Glutamatergic neuron (in vitro differentiated cells): ENCODE data around the gene CREB3. TPM values are rescaled to one million over a fixed set of nuclear protein-coding genes. Genes with fewer than 3 reads are reported as not detected.

ENCODE experiments used
- DNase-seq: peaks from one replicate; pipeline ENCODE4 v3.0.0; 2022
- H3K27ac Mint-ChIP-seq: one replicate; pipeline ENCODE4 v1.8.0; 2020; ENCODE audit warnings: mild to moderate bottlenecking, mixed read lengths, inconsistent platforms; ENCODE audit not compliant: unreplicated experiment
- H3K27me3 Mint-ChIP-seq: one replicate; pipeline ENCODE4 v1.8.0; 2020; ENCODE audit warnings: mild to moderate bottlenecking, moderate library complexity, mixed read lengths, inconsistent platforms; ENCODE audit not compliant: unreplicated experiment
- H3K36me3 Mint-ChIP-seq: one replicate; pipeline ENCODE4 v1.8.0; 2020; ENCODE audit warnings: mild to moderate bottlenecking, mixed read lengths, inconsistent platforms; ENCODE audit not compliant: unreplicated experiment
- H3K4me1 Mint-ChIP-seq: one replicate; pipeline ENCODE4 v1.8.0; 2020; ENCODE audit warnings: mild to moderate bottlenecking, low read depth, mixed read lengths, inconsistent platforms; ENCODE audit not compliant: unreplicated experiment
- H3K4me3 Mint-ChIP-seq: one replicate; pipeline ENCODE4 v1.8.0; 2020; ENCODE audit warnings: mild to moderate bottlenecking, mixed read lengths, inconsistent platforms; ENCODE audit not compliant: unreplicated experiment
- H3K9me3 Mint-ChIP-seq: one replicate; pipeline ENCODE4 v1.8.0; 2020; ENCODE audit warnings: mild to moderate bottlenecking, moderate library complexity, mixed read lengths, inconsistent platforms; ENCODE audit not compliant: unreplicated experiment
- CTCF ChIP-seq: fragments of 200-600 bp; sonication (generic); IDR thresholded peaks from one replicate; pipeline ENCODE4 v1.5.0; 2021; ENCODE audit not compliant: partially characterized antibody, unreplicated experiment
- total RNA-seq: library from RNA; stranded (reverse); fragmentation: NEBNext Ultra II Directional; extraction: Animal tissue kit (Norgen Biotek cat#: 25700); gene quantifications from one replicate; pipeline ENCODE4 v1.2.1, GENCODE V29; 2021; ENCODE audit not compliant: unreplicated experiment

CREB3 gene
- total RNA-seq, 1 donor from 2014 or later, result 32.0 TPM

- H3K4me3 Mint-ChIP-seq, result peak overlapping the region; percentile 90
- H3K27ac Mint-ChIP-seq, result peak overlapping the region; percentile 79
- no peak for DNase-seq
- TF ChIP-seq CTCF, result no peak
- H3K27me3 Mint-ChIP-seq, result peaks cover 8% of the 10 kb centered on the region
- peaks cover 8% of the 10 kb centered on the region for H3K36me3 Mint-ChIP-seq
- peaks cover 31% of the 10 kb centered on the region for H3K4me1 Mint-ChIP-seq
- peaks cover 13% of the 10 kb centered on the region for H3K9me3 Mint-ChIP-seq
Measured at GRCh38 chr9:35746583-35746982, 14.1 kb downstream of the CREB3 start.

- Mint-ChIP-seq H3K27ac (peak overlapping the region; percentile 79), H3K4me1 (peaks cover 25% of the 10 kb centered on the region), H3K9me3 (peaks cover 18% of the 10 kb centered on the region), H3K27me3 (peaks cover 10% of the 10 kb centered on the region), H3K4me3 (peak overlapping the region; percentile 90), H3K36me3 (peaks cover 3% of the 10 kb centered on the region)
- no peak for DNase-seq
- no peak for TF ChIP-seq CTCF
Measured at GRCh38 chr9:35748242-35748857, 15.9 kb downstream of the CREB3 start.

- peak within 1 kb of the TSS; percentile 94 for H3K4me3 Mint-ChIP-seq
- H3K9me3 Mint-ChIP-seq, result peaks cover 15% of the 10 kb centered on the region
- no peaks in the 10 kb centered on the region for H3K36me3 Mint-ChIP-seq
- H3K27ac Mint-ChIP-seq, result peak within 1 kb of the TSS; percentile 79
- DNase-seq, result peak; percentile 86
- TF ChIP-seq CTCF, result no peak
- H3K27me3 Mint-ChIP-seq, result peaks cover 13% of the 10 kb centered on the region
- peaks cover 25% of the 10 kb centered on the region for H3K4me1 Mint-ChIP-seq
Measured at GRCh38 chr9:35748858-35749514, 16.5 kb downstream of the CREB3 start, which contains the start of the genes GBA2 and RGP1. Gene GBA2 (minus strand): TSS chr9:35749228. CDS start chr9:35748704, 524 bp downstream. Gene RGP1 (plus strand): TSS chr9:35749287. CDS start chr9:35749756, 469 bp downstream.

GRCh38 chr9:35749515-35750255 lies 17.2 kb downstream of the CREB3 start:
- no peak for TF ChIP-seq CTCF

More at GRCh38 chr9:35749515-35750255, 17.2 kb downstream of the CREB3 start:
- DNase-seq, result no peak
- Mint-ChIP-seq H3K27ac (peak overlapping the region; percentile 68), H3K4me3 (peak overlapping the region; percentile 94), H3K27me3 (peaks cover 13% of the 10 kb centered on the region), H3K9me3 (peaks cover 15% of the 10 kb centered on the region), H3K36me3 (no peaks in the 10 kb centered on the region), H3K4me1 (peaks cover 22% of the 10 kb centered on the region)
